ENCODE data around the gene HBM.
"Not testable (repeated sequence)": the region's sequence is repeated elsewhere in the genome, so short reads cannot be mapped to it uniquely, and the experiment has no call there.

HBM gene

DNA sequence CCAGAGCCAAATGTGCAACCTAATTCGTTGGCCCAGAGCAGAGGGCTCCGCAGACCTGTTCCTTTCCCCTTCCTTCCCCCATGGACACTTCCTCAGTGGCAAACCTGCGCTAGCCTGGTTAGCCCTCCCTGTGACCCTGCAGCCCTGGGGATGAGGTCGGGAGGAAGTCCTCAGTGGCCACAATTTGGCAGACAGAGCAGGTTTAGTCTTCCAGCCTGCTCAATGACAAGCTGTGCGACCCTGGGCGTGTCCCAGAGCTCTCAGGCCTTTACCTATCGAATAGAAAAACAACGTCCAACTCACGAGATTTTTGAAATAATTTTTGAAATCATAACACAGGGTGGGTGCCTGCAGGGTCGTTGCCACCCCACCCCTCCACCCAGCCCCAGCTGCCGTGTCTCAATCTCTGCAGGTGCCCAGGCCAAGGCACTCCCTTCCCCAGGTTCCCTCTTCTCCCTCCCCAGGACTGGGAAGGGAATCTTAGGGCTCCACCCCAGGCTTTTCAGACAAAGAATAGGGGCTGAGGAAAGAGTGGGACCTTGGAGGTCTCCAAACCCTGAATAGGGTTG, 1.4 kb downstream of the HBM start:
- DNase-seq (ENCODE audit: low spot score) (no peak), FAIRE-seq (no peak)

DNA sequence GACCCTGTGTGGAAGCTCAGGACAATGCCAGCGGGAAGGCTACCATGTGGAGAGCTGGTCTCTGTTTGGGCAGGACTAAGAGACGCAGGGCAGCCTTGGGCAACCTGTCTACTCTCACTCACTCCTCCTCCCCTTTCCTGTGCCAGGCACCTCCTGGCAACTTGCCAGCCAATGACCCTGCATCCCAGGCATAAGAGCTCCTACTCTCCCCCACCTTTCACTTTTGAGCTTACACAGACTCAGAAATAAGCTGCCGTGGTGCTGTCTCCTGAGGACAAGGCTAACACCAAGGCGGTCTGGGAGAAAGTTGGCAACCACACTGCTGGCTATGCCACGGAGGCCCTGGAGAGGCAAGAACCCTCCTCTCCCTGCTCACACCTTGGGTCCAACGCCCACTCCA, 2.6 kb downstream of the HBM start:
- FAIRE-seq: no peak
- DNase-seq (ENCODE audit: low spot score): no peak

DNA sequence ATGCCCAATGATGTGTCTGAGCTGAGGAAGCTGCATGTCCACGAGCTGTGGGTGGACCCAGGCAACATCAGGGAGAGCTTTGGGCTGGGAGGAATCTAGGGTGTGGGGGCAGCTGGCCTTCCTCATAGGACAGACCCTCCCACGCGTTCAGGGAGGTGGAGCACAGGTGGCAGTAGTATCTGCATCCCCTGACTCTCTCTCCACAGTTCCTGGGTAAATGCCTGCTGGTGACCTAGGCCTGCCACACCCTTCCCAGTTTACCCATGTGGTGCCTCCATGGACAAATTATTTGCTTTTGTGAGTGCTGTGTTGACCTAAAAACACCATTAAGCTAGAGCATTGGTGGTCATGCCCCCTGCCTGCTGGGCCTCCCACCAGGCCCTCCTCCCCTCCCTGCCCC, 3.2 kb downstream of the HBM start:
- FAIRE-seq (no peak), DNase-seq (ENCODE audit: low spot score) (no peak)

DNA sequence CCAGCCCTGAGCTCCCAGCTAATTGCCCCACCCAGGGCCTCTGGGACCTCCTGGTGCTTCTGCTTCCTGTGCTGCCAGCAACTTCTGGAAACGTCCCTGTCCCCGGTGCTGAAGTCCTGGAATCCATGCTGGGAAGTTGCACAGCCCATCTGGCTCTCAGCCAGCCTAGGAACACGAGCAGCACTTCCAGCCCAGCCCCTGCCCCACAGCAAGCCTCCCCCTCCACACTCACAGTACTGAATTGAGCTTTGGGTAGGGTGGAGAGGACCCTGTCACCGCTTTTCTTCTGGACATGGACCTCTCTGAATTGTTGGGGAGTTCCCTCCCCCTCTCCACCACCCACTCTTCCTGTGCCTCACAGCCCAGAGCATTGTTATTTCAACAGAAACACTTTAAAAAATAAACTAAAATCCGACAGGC, 4.3 kb downstream of the HBM start:
- not testable (repeated sequence) for DNase-seq (ENCODE audit: low spot score); FAIRE-seq

DNA sequence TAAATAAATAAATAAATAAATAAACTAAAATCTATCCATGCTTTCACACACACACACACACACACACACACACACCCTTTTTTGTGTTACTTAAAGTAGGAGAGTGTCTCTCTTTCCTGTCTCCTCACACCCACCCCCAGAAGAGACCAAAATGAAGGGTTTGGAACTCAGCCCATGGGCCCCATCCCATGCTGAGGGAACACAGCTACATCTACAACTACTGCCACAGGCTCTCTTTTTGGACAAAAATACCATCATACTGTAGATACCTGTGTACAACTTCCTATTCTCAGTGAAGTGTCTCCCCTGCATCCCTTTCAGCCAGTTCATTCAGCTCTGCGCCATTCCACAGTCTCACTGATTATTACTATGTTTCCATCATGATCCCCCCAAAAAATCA, 5.0 kb downstream of the HBM start:
- FAIRE-seq (no peak), DNase-seq (ENCODE audit: low spot score) (no peak)

DNA sequence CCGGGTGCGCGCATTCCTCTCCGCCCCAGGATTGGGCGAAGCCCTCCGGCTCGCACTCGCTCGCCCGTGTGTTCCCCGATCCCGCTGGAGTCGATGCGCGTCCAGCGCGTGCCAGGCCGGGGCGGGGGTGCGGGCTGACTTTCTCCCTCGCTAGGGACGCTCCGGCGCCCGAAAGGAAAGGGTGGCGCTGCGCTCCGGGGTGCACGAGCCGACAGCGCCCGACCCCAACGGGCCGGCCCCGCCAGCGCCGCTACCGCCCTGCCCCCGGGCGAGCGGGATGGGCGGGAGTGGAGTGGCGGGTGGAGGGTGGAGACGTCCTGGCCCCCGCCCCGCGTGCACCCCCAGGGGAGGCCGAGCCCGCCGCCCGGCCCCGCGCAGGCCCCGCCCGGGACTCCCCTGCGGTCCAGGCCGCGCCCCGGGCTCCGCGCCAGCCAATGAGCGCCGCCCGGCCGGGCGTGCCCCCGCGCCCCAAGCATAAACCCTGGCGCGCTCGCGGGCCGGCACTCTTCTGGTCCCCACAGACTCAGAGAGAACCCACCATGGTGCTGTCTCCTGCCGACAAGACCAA, 6.7 kb downstream of the HBM start, which contains the start of gene HBA2:
TSS of gene HBA2 (plus strand) at position 503 of the 568 bp plus-strand sequence. CDS start at position 540, 37 bp downstream.
- not testable (repeated sequence) for FAIRE-seq; DNase-seq (ENCODE audit: low spot score)

DNA sequence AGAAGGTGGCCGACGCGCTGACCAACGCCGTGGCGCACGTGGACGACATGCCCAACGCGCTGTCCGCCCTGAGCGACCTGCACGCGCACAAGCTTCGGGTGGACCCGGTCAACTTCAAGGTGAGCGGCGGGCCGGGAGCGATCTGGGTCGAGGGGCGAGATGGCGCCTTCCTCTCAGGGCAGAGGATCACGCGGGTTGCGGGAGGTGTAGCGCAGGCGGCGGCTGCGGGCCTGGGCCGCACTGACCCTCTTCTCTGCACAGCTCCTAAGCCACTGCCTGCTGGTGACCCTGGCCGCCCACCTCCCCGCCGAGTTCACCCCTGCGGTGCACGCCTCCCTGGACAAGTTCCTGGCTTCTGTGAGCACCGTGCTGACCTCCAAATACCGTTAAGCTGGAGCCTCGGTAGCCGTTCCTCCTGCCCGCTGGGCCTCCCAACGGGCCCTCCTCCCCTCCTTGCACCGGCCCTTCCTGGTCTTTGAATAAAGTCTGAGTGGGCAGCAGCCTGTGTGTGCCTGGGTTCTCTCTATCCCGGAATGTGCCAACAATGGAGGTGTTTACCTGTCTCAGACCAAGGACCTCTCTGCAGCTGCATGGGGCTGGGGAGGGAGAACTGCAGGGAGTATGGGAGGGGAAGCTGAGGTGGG, 7.6 kb downstream of the HBM start:
- FAIRE-seq; DNase-seq (ENCODE audit: low spot score): not testable (repeated sequence)

DNA sequence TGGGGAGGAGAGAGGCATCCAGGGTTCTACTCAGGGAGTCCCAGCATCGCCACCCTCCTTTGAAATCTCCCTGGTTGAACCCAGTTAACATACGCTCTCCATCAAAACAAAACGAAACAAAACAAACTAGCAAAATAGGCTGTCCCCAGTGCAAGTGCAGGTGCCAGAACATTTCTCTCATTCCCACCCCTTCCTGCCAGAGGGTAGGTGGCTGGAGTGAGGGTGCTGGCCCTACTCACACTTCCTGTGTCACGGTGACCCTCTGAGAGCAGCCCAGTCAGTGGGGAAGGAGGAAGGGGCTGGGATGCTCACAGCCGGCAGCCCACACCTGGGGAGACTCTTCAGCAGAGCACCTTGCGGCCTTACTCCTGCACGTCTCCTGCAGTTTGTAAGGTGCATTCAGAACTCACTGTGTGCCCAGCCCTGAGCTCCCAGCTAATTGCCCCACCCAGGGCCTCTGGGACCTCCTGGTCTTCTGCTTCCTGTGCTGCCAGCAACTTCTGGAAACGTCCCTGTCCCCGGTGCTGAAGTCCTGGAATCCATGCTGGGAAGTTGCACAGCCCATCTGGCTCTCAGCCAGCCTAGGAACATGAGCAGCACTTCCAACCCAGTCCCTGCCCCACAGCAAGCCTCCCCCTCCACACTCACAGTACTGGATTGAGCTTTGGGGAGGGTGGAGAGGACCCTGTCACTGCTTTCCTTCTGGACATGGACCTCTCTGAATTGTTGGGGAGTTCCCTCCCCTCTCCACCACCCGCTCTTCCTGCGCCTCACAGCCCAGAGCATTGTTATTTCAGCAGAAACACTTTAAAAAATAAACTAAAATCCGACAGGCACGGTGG, 8.4 kb downstream of the HBM start:
- not testable (repeated sequence) for DNase-seq (ENCODE audit: low spot score); FAIRE-seq

DNA sequence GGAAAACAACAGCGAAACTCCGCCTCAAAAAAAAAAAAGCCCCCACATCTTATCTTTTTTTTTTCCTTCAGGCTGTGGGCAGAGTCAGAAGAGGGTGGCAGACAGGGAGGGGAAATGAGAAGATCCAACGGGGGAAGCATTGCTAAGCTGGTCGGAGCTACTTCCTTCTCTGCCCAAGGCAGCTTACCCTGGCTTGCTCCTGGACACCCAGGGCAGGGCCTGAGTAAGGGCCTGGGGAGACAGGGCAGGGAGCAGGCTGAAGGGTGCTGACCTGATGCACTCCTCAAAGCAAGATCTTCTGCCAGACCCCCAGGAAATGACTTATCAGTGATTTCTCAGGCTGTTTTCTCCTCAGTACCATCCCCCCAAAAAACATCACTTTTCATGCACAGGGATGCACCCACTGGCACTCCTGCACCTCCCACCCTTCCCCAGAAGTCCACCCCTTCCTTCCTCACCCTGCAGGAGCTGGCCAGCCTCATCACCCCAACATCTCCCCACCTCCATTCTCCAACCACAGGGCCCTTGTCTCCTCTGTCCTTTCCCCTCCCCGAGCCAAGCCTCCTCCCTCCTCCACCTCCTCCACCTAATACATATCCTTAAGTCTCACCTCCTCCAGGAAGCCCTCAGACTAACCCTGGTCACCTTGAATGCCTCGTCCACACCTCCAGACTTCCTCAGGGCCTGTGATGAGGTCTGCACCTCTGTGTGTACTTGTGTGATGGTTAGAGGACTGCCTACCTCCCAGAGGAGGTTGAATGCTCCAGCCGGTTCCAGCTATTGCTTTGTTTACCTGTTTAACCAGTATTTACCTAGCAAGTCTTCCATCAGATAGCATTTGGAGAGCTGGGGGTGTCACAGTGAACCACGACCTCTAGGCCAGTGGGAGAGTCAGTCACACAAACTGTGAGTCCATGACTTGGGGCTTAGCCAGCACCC, 9.5 kb downstream of the HBM start:
- DNase-seq (ENCODE audit: low spot score): no peak
- no peak for FAIRE-seq

DNA sequence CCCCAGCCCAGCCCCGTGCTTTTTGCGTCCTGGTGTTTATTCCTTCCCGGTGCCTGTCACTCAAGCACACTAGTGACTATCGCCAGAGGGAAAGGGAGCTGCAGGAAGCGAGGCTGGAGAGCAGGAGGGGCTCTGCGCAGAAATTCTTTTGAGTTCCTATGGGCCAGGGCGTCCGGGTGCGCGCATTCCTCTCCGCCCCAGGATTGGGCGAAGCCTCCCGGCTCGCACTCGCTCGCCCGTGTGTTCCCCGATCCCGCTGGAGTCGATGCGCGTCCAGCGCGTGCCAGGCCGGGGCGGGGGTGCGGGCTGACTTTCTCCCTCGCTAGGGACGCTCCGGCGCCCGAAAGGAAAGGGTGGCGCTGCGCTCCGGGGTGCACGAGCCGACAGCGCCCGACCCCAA, 10.2 kb downstream of the HBM start:
- DNase-seq (ENCODE audit: low spot score); FAIRE-seq: not testable (repeated sequence)

DNA sequence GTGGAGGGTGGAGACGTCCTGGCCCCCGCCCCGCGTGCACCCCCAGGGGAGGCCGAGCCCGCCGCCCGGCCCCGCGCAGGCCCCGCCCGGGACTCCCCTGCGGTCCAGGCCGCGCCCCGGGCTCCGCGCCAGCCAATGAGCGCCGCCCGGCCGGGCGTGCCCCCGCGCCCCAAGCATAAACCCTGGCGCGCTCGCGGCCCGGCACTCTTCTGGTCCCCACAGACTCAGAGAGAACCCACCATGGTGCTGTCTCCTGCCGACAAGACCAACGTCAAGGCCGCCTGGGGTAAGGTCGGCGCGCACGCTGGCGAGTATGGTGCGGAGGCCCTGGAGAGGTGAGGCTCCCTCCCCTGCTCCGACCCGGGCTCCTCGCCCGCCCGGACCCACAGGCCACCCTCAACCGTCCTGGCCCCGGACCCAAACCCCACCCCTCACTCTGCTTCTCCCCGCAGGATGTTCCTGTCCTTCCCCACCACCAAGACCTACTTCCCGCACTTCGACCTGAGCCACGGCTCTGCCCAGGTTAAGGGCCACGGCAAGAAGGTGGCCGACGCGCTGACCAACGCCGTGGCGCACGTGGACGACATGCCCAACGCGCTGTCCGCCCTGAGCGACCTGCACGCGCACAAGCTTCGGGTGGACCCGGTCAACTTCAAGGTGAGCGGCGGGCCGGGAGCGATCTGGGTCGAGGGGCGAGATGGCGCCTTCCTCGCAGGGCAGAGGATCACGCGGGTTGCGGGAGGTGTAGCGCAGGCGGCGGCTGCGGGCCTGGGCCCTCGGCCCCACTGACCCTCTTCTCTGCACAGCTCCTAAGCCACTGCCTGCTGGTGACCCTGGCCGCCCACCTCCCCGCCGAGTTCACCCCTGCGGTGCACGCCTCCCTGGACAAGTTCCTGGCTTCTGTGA, 11.0 kb downstream of the HBM start, which contains the start of gene HBA1:
TSS of gene HBA1 (plus strand) at position 204 of the 906 bp plus-strand sequence. CDS start at position 241, 37 bp downstream.
- peak; percentile 32 for FAIRE-seq
- DNase-seq (ENCODE audit: low spot score): not testable (repeated sequence)

DNA sequence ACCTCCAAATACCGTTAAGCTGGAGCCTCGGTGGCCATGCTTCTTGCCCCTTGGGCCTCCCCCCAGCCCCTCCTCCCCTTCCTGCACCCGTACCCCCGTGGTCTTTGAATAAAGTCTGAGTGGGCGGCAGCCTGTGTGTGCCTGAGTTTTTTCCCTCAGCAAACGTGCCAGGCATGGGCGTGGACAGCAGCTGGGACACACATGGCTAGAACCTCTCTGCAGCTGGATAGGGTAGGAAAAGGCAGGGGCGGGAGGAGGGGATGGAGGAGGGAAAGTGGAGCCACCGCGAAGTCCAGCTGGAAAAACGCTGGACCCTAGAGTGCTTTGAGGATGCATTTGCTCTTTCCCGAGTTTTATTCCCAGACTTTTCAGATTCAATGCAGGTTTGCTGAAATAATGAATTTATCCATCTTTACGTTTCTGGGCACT, 11.6 kb downstream of the HBM start:
- FAIRE-seq (no peak), DNase-seq (ENCODE audit: low spot score) (no peak)

DNA sequence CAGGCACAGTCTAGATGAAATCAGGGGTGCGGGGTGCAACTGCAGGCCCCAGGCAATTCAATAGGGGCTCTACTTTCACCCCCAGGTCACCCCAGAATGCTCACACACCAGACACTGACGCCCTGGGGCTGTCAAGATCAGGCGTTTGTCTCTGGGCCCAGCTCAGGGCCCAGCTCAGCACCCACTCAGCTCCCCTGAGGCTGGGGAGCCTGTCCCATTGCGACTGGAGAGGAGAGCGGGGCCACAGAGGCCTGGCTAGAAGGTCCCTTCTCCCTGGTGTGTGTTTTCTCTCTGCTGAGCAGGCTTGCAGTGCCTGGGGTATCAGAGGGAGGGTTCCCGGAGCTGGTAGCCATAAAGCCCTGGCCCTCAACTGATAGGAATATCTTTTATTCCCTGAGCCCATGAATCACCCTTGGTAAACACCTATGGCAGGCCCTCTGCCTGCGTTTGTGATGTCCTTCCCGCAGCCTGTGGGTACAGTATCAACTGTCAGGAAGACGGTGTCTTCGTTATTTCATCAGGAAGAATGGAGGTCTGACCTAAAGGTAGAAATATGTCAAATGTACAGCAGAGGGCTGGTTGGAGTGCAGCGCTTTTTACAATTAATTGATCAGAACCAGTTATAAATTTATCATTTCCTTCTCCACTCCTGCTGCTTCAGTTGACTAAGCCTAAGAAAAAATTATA, 12.3 kb downstream of the HBM start:
- DNase-seq (ENCODE audit: low spot score) (no peak), FAIRE-seq (no peak)

DNA sequence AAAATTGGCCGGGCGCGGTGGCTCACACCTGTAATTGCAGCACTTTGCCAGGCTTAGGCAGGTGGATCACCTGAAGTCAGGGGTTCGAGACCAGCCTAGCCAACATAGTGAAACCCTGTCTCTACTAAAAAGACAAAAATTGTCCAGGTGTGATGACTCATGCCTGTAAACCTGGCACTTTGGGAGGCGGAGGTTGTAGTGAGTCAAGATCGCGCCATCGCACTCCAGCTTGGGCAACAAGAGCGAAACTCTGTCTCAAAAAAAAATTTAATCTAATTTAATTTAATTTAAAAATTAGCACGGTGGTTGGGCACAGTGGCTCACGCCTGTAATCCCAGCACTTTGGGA, 12.9 kb downstream of the HBM start:
- FAIRE-seq (no peak), DNase-seq (ENCODE audit: low spot score) (no peak)

DNA sequence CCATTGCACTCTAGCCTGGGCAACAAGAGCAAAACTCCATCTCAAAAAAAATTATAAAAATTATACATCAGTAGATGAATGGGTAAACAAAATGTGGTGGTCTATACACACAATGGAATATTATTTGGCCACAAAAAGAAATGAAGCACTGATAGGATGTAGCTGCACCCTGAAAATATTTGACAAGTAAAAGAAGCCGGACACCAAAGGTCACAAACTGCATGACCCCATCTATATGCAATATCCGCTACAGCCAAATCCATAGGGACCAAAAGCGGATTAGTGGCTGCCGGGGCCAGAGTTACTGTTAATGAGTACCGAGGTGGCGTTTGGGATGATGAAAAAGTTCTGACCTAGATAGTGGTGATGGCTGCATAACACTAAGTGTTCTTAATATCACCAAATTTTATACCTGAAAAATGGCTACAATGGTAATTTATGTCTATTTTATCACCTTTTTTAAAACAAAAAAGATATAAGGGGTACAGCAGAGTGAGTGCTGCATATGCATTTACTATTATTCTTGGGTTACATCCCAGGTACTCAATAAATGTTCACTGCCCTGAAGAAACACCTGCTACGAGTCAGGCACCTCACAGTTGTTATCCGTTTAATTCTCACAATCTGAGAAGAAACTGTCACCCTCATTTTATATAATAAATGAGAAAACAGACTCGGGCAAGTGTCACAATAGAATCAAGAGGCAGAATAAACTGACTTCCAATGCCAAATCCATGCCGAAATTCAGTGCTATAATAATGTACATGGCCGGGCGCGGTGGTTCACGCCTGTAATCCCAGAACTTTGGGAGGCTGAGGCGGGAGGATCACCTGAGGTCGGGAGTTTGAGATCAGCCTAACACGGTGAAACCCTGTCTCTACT, 13.7 kb downstream of the HBM start:
- DNase-seq (ENCODE audit: low spot score) (no peak), FAIRE-seq (no peak)

DNA sequence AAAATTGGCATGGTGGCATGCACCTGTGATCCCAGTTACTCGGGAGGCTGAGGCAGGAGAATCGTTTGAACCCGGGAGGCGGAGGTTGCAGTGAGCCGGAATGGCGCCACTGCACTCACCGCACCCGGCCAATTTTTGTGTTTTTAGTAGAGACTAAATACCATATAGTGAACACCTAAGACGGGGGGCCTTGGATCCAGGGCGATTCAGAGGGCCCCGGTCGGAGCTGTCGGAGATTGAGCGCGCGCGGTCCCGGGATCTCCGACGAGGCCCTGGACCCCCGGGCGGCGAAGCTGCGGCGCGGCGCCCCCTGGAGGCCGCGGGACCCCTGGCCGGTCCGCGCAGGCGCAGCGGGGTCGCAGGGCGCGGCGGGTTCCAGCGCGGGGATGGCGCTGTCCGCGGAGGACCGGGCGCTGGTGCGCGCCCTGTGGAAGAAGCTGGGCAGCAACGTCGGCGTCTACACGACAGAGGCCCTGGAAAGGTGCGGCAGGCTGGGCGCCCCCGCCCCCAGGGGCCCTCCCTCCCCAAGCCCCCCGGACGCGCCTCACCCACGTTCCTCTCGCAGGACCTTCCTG, 14.4 kb downstream of the HBM start, which contains the start of gene HBQ1:
TSS of gene HBQ1 (plus strand) at position 359 of the 575 bp plus-strand sequence. CDS start at position 387, 28 bp downstream.
- DNase-seq (ENCODE audit: low spot score) (no peak), FAIRE-seq (no peak)

Measured in urothelium cell line (cell line).